OCI-LY1 (cell line): Measurements from ENCODE around the gene REC8.

ENCODE experiments used
- EZH2 ChIP-seq: fragments of 200-600 bp; sonication (generic), shearing (Covaris generic); IDR thresholded peaks from 2 replicates; pipeline ENCODE4 v1.8.0; 2017; ENCODE audit warnings: borderline replicate concordance, mixed run types, mild to moderate bottlenecking, antibody characterized with exemption, low read length, moderate library complexity, mixed read lengths
- TF ChIP-seq, protein P1 (sequence below): fragments of 200-600 bp; sonication (generic), shearing (Covaris generic); IDR thresholded peaks from 2 replicates; pipeline ENCODE4 v1.5.1; 2017; ENCODE audit warnings: mild to moderate bottlenecking, antibody characterized with exemption, low read length, moderate library complexity, mixed read lengths

DNA sequence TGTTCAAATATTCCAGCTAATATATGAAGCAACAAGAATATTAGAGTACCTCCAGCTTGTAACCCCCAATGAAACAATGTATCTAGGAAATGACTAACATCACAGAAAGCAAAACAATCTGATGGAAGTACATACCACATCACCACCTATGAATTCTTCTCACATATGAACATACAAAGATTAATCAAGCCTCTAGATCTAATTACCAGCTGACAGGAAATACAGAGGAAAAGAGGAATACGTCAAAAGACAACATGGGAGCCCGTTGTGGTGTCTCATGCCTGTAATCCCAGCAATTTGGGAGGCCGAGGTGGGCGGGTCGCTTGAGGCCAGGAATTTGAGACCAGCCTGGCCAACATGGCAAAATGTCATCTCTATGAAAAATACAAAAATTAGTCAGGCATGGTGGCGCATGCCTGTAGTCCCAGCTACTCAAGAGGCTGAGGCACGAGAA lies 52.8 kb downstream of the REC8 start:
- TF ChIP-seq EZH2, result no peak
- TF ChIP-seq, protein P1, sequence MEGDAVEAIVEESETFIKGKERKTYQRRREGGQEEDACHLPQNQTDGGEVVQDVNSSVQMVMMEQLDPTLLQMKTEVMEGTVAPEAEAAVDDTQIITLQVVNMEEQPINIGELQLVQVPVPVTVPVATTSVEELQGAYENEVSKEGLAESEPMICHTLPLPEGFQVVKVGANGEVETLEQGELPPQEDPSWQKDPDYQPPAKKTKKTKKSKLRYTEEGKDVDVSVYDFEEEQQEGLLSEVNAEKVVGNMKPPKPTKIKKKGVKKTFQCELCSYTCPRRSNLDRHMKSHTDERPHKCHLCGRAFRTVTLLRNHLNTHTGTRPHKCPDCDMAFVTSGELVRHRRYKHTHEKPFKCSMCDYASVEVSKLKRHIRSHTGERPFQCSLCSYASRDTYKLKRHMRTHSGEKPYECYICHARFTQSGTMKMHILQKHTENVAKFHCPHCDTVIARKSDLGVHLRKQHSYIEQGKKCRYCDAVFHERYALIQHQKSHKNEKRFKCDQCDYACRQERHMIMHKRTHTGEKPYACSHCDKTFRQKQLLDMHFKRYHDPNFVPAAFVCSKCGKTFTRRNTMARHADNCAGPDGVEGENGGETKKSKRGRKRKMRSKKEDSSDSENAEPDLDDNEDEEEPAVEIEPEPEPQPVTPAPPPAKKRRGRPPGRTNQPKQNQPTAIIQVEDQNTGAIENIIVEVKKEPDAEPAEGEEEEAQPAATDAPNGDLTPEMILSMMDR, result no peak
